DND-41 (cell line): ENCODE results near the gene COL20A1.

Source experiments
- ATAC-seq: fragments of 200-7000 bp; cut with Tn5 transposase; 3 replicates; pipeline ENCODE4 v1.9.1; 2021; ENCODE audit warnings: low read depth; ENCODE audit not compliant: insufficient read depth
- DNase-seq: peaks from one replicate; pipeline ENCODE4 v3.0.0-alpha.2; 2020
- H2AFZ ChIP-seq: 2 replicates; pipeline ENCODE4 v1.6.0; 2012; ENCODE audit warnings: low read depth, low read length
- H3K27ac ChIP-seq: 2 replicates; pipeline ENCODE4 v1.5.1; 2012; ENCODE audit warnings: low read length, inconsistent platforms
- H3K27me3 ChIP-seq: fragments of 200-600 bp; sonication (generic); 2 replicates; pipeline ENCODE4 v1.6.0; 2012; ENCODE audit warnings: low read length, mild to moderate bottlenecking, inconsistent platforms; ENCODE audit not compliant: insufficient read depth, poor library complexity
- H3K36me3 ChIP-seq: 2 replicates; pipeline ENCODE4 v1.5.1; 2012; ENCODE audit warnings: low read length, inconsistent platforms; ENCODE audit not compliant: insufficient read depth
- H3K4me1 ChIP-seq: 2 replicates; pipeline ENCODE4 v1.5.1; 2012; ENCODE audit warnings: mild to moderate bottlenecking, low read length; ENCODE audit not compliant: insufficient read depth
- H3K4me2 ChIP-seq: 2 replicates; pipeline ENCODE4 v1.6.0; 2012; ENCODE audit warnings: mild to moderate bottlenecking, moderate library complexity, low read length, inconsistent platforms; ENCODE audit not compliant: insufficient read depth
- H3K4me3 ChIP-seq, 2 experiments: fragments of 200-600 bp in 1 of 2; shearing (Covaris generic) in 1 of 2; 2 replicates each; pipeline ENCODE4 v1.5.1; 2012 to 2016; ENCODE audit warnings: inconsistent platforms in 2 of 2, low read length in 2 of 2, mild to moderate bottlenecking in 2 of 2, low read depth in 1 of 2, moderate library complexity in 1 of 2
- H3K79me2 ChIP-seq: 2 replicates; pipeline ENCODE4 v1.6.0; 2012; ENCODE audit warnings: low read length, inconsistent platforms; ENCODE audit not compliant: insufficient read depth
- H3K9ac ChIP-seq: 2 replicates; pipeline ENCODE4 v1.6.0; 2012; ENCODE audit warnings: low read depth, mild to moderate bottlenecking, inconsistent platforms, low read length, moderate library complexity
- H3K9me3 ChIP-seq: 2 replicates; pipeline ENCODE4 v1.5.1; 2012; ENCODE audit warnings: low read length, moderate library complexity, mild to moderate bottlenecking, inconsistent platforms; ENCODE audit not compliant: insufficient read depth, severe bottlenecking
- H4K20me1 ChIP-seq: 2 replicates; pipeline ENCODE4 v1.6.0; 2012; ENCODE audit warnings: low read length; ENCODE audit not compliant: insufficient read depth
- CTCF ChIP-seq: IDR thresholded peaks from 2 replicates; pipeline ENCODE4 v1.5.1; 2012; ENCODE audit warnings: borderline replicate concordance, low read length, moderate library complexity, mild to moderate bottlenecking; ENCODE audit not compliant: poor library complexity, severe bottlenecking; ENCODE audit errors: extremely low read depth
- EZH2 ChIP-seq: IDR thresholded peaks from 3 replicates; pipeline ENCODE4 v1.6.1; 2012; ENCODE audit warnings: borderline replicate concordance, low read depth, mild to moderate bottlenecking, moderate library complexity, low read length, inconsistent platforms; ENCODE audit not compliant: severe bottlenecking

The COL20A1 gene

GRCh38 chr20:63357921-63358905 lies 65.2 kb downstream of the COL20A1 start:
- H3K27me3 ChIP-seq: no peaks in the 10 kb centered on the region
- no peaks in the 10 kb centered on the region for H3K4me1 ChIP-seq
- ATAC-seq (no peak), DNase-seq (no peak)
- no peak for TF ChIP-seq EZH2
- no peak for TF ChIP-seq CTCF
- no peaks in the 10 kb centered on the region for H3K9me3 ChIP-seq
- H3K79me2 ChIP-seq: no peaks in the 10 kb centered on the region
- H3K4me2 ChIP-seq: no peak overlapping the region
- peaks cover 22% of the 10 kb centered on the region for H4K20me1 ChIP-seq
- H3K27ac ChIP-seq: no peak overlapping the region
- no peak overlapping the region for H3K4me3 ChIP-seq
- H3K36me3 ChIP-seq: no peaks in the 10 kb centered on the region
- H2AFZ ChIP-seq: no peak overlapping the region
- H3K9ac ChIP-seq: no peak overlapping the region

GRCh38 chr20:63359164-63359934 lies 66.4 kb downstream of the COL20A1 start:
- Histone ChIP-seq H2AFZ (no peak overlapping the region), H4K20me1 (peaks cover 28% of the 10 kb centered on the region), H3K9me3 (no peaks in the 10 kb centered on the region), H3K27me3 (no peaks in the 10 kb centered on the region), H3K4me1 (no peaks in the 10 kb centered on the region), H3K9ac (no peak overlapping the region), H3K4me2 (no peak overlapping the region), H3K36me3 (no peaks in the 10 kb centered on the region), H3K27ac (no peak overlapping the region), H3K79me2 (no peaks in the 10 kb centered on the region), H3K4me3 (no peak overlapping the region)
- no peak for TF ChIP-seq CTCF
- TF ChIP-seq EZH2: no peak
- ATAC-seq (no peak), DNase-seq (no peak)

DNA sequence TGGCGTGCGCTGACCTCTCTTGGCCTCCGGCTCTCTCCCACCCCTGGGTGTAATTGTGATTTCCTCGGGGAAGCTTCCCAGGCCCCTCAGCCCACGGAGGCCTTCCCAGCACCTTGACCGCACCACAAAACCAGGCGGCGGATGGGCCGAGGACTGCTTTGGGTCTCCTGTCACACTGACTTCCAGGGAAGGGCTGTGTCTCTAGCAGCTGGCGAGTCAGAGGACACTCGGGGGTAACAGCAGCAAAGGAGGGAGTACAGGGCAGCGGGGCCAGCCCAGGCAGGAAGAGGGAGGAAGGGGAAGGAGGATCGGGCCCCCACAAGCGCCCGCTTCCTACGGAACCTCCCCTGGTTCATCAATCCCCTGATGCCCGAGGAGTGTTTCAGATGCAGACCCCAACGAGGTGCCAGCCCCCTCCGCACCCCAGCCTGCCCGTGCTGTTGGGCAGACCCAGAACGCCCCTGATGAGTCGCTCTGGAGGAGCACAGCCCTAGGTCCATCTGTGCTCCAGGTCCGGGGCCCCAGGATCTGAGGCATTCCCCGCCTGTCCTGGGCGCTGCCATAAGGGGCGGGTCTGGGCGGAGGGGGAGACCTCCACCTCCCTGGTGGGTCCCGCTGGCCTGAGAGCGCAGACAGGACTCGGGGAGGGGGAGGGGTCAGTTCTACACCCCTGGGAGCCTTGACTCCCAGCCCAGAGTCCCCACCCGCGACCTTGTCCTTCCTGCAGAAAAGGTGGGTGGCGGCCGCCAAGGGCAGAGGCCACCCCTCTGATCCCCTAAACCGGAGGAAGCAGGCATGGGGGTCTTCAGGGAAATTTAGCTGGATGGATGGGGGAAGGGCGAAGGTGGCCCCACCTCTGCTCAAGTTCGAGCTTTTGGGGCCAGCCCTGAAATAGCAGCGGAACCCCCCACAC lies 67.2 kb downstream of the COL20A1 start:
- no peak for DNase-seq
- H3K4me1 ChIP-seq: no peaks in the 10 kb centered on the region
- no peak overlapping the region for H3K4me2 ChIP-seq
- H4K20me1 ChIP-seq: peaks cover 24% of the 10 kb centered on the region
- no peak overlapping the region for H3K27ac ChIP-seq
- no peak overlapping the region for H3K9ac ChIP-seq
- H2AFZ ChIP-seq: no peak overlapping the region
- no peaks in the 10 kb centered on the region for H3K9me3 ChIP-seq
- no peak for TF ChIP-seq EZH2
- TF ChIP-seq CTCF: no peak
- no peak overlapping the region for H3K4me3 ChIP-seq
- no peaks in the 10 kb centered on the region for H3K79me2 ChIP-seq
- no peak for ATAC-seq
- no peaks in the 10 kb centered on the region for H3K36me3 ChIP-seq
- H3K27me3 ChIP-seq: no peaks in the 10 kb centered on the region
